Transverse colon (tissue), 4 donors: ENCODE results near the gene MBOAT1. TPM values are rescaled to one million over a fixed set of nuclear protein-coding genes. Genes with fewer than 3 reads are reported as not detected.

Experiments
- DNase-seq: peaks from one replicate; pipeline ENCODE4 v3.0.0-alpha.2; 2019
- H3K27ac ChIP-seq, 4 donors: fragments of 200-600 bp; sonication (generic); 2 replicates each; pipeline ENCODE4 v1.5.1; 2016 to 2018; ENCODE audit warnings: inconsistent platforms in 4 of 4
- H3K27me3 ChIP-seq: fragments of 200-600 bp; sonication (generic); 2 replicates; pipeline ENCODE4 v1.5.1; 2017; ENCODE audit warnings: inconsistent platforms
- H3K36me3 ChIP-seq, 4 donors: fragments of 200-600 bp; sonication (generic); 2 replicates each; pipeline ENCODE4 v1.5.1; 2017 to 2019; ENCODE audit warnings: inconsistent platforms in 4 of 4
- H3K4me1 ChIP-seq, 4 donors: fragments of 200-600 bp; sonication (generic); 2 replicates each; pipeline ENCODE4 v1.5.1; 2017 to 2020; ENCODE audit warnings: inconsistent platforms in 4 of 4
- H3K4me3 ChIP-seq, 4 donors: fragments of 200-600 bp; sonication (generic); 1 replicate in 1 of 4; 2 replicates in 3 of 4; pipeline versions ENCODE4 v1.5.1 to v1.6.1; 2017 to 2019; ENCODE audit warnings: inconsistent platforms in 4 of 4
- H3K9me3 ChIP-seq, 2 donors: fragments of 200-600 bp; sonication (generic); 2 replicates each; pipeline ENCODE4 v1.5.1; 2017 to 2019; ENCODE audit warnings: inconsistent platforms in 2 of 2
- EP300 ChIP-seq: sonication (generic); formaldehyde crosslinking; IDR thresholded peaks from one replicate; pipeline ENCODE4 v1.6.1; 2017; ENCODE audit warnings: antibody characterized with exemption, low read depth
- POLR2A ChIP-seq: fragments of 450-650 bp; IDR thresholded peaks from one replicate; pipeline ENCODE4 v1.6.1; 2016; ENCODE audit warnings: antibody characterized with exemption, mild to moderate bottlenecking, moderate library complexity
- POLR2AphosphoS5 ChIP-seq, 3 donors: sonication (generic); formaldehyde crosslinking; IDR thresholded peaks; one replicate each; pipeline ENCODE4 v1.6.1; 2016; ENCODE audit warnings: antibody characterized with exemption in 3 of 3
- WGBS, 2 donors: methylation state at CpG; one replicate each; pipeline ENCODE4 v1.1.5; 2018; ENCODE audit warnings: low coverage in 1 of 2; 5-methylcytosine and 5-hydroxymethylcytosine counted together
- in situ Hi-C, 4 donors: fragments of 200-750 bp; cut with MboI; loops; one replicate each; pipeline versions ENCODE4 v1.15.0 to v1.15.1; 2017; ENCODE audit warnings: low sequenced_read_pairs in 3 of 4, low pct_ligation_motif_present in 1 of 4, low pct_unique_long_range_greater_than_20kb in 1 of 4
- intact Hi-C: fragments of 100-400 bp; cut with DNase I; formaldehyde crosslinking; loops from one replicate; pipeline ENCODE4 v1.15.1; 2023; ENCODE audit warnings: low total_unique reads
- total RNA-seq, 4 donors: library from RNA; depleted of rRNA; stranded (reverse); fragments of >200 nt; gene quantifications; one replicate each; pipeline ENCODE4 v1.1.0, GENCODE V29; 2016
- TF ChIP-seq, protein P1 (sequence below), 5 experiments: fragments of 200-600 bp in 3 of 5; fragments of 450-650 bp in 2 of 5; sonication (generic) in 3 of 5; IDR thresholded peaks; 1 replicate in 2 of 5; 2 replicates in 3 of 5; pipeline ENCODE4 v1.5.1; 2016 to 2017; ENCODE audit warnings: antibody characterized with exemption in 5 of 5, inconsistent platforms in 3 of 5, mild to moderate bottlenecking in 2 of 5, moderate library complexity in 1 of 5

The MBOAT1 gene
- total RNA-seq, 4 donors from 2014 or later, result 10.3 to 85.3 (median 66.5) TPM

DNA sequence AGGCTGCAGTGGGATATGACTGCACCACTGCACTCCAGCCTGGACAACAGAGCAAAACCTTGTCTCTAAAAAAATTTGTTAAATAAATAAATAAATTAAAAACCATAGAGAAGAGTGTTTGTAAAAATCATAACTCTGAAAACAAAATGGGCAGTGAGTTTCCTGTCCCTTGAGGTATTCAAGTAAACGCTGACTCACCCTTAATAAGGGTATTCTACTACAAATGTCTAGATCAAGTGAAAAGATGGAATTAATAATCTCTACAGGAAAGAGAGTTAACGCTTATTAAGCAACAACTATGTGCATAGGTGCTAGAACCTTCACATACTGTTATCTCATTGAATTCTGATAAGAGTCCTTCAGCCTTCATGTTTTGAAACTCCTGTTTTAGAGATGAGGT is 19.9 kb upstream of the MBOAT1 start:
- Histone ChIP-seq H3K27ac (no peak overlapping the region), H3K36me3 (no peaks in the 10 kb centered on the region), H3K4me3 (no peak overlapping the region), H3K27me3 (no peaks in the 10 kb centered on the region), H3K4me1 (peaks cover 0 to 24% (median 5%) of the 10 kb centered on the region in 4 donors), H3K9me3 (no peaks in the 10 kb centered on the region)
- WGBS, 2 donors, result 86 to 96% methylated on average over 2 of the region's 2 CpGs
- no peak for DNase-seq
- intact Hi-C loops (no loop called here), in situ Hi-C loops (no loop called here)
- no peak for TF ChIP-seq POLR2AphosphoS5 (IDR thresholded peaks at IDR 0.05)
- TF ChIP-seq POLR2A, result no peak
- TF ChIP-seq, protein P1, sequence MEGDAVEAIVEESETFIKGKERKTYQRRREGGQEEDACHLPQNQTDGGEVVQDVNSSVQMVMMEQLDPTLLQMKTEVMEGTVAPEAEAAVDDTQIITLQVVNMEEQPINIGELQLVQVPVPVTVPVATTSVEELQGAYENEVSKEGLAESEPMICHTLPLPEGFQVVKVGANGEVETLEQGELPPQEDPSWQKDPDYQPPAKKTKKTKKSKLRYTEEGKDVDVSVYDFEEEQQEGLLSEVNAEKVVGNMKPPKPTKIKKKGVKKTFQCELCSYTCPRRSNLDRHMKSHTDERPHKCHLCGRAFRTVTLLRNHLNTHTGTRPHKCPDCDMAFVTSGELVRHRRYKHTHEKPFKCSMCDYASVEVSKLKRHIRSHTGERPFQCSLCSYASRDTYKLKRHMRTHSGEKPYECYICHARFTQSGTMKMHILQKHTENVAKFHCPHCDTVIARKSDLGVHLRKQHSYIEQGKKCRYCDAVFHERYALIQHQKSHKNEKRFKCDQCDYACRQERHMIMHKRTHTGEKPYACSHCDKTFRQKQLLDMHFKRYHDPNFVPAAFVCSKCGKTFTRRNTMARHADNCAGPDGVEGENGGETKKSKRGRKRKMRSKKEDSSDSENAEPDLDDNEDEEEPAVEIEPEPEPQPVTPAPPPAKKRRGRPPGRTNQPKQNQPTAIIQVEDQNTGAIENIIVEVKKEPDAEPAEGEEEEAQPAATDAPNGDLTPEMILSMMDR (IDR thresholded peaks at IDR 0.05), result no peak
- no peak for TF ChIP-seq EP300

DNA sequence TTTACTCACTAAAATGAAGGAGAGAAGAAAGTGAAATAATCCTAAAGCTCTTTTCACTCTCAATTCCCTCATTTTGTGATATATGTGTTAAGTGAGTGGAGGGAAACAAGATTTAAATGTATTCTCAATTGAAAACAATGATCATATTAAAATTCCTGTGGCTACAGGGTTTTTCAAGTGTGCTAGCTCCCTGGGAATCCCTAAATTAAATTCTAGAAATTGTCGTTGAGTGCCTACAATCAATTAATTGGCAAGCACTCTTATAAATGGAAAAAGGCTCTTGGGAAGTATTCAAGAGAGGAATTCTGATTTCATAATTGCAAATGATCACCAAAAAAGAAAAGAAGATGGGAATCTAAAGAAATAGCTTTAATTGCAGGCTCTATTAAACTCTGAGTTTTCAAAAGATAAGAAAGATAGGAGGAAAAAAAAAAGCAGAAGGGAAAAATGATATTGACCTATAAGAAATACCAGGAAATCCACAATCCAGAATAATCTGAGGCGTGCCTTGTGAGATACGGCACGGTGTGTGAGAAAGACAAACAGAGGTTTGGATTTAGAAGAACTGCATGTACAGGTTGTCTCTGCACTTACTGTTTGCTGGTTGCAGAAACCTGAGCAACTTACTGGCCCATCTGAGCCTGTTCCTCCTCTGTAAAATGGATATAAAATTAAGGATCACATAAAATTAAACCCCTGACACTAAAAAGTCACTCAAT is 18.3 kb upstream of the MBOAT1 start:
- Histone ChIP-seq H3K27ac (peak overlapping the region; percentile 29 to 52 (median 34)), H3K36me3 (no peaks in the 10 kb centered on the region), H3K27me3 (no peaks in the 10 kb centered on the region), H3K4me3 (no peak overlapping the region), H3K4me1 (peaks cover 0 to 15% (median 3%) of the 10 kb centered on the region in 4 donors), H3K9me3 (no peaks in the 10 kb centered on the region)
- in situ Hi-C loops, result no loop called here
- WGBS, 2 donors, result 65 to 77% methylated on average over 4 of the region's 4 CpGs
- TF ChIP-seq POLR2AphosphoS5 (IDR thresholded peaks at IDR 0.05), result no peak
- DNase-seq, result no peak
- intact Hi-C loops, result no loop called here

DNA sequence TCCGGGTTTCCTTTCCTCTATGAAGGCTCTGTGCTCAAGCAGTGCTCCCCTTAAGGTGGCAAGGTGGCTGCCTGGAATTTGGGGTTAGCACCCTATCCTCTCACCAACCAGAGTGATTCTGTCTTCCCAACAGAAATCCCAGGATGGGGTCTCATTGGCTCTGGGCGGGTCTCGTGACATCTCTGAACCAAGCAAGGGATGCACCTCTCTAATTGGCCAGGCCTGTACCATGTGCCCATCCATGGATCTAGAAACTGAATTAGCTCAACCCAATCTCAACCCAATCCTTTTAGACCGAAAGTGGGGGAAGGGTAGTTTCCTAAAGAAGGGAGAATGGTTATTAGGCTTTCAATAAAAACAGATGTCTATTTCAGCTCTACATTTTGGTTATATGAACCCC is 17.6 kb upstream of the MBOAT1 start:
- in situ Hi-C loops (no loop called here), intact Hi-C loops (no loop called here)
- whole genome bisulfite sequencing, 2 donors, result 99 to 100% methylated on average over 2 to 4 of the region's 4 CpGs
- H3K9me3 ChIP-seq, result no peaks in the 10 kb centered on the region
- peaks cover 0 to 15% (median 3%) of the 10 kb centered on the region in 4 donors for H3K4me1 ChIP-seq
- no peak overlapping the region for H3K4me3 ChIP-seq
- TF ChIP-seq EP300 (no peak), POLR2A (no peak), POLR2AphosphoS5 (IDR thresholded peaks at IDR 0.05) (no peak)
- TF ChIP-seq, protein P1 (IDR thresholded peaks at IDR 0.05), result no peak
- no peak for DNase-seq
- no peak overlapping the region for H3K27ac ChIP-seq
- no peaks in the 10 kb centered on the region for H3K27me3 ChIP-seq
- no peaks in the 10 kb centered on the region for H3K36me3 ChIP-seq

DNA sequence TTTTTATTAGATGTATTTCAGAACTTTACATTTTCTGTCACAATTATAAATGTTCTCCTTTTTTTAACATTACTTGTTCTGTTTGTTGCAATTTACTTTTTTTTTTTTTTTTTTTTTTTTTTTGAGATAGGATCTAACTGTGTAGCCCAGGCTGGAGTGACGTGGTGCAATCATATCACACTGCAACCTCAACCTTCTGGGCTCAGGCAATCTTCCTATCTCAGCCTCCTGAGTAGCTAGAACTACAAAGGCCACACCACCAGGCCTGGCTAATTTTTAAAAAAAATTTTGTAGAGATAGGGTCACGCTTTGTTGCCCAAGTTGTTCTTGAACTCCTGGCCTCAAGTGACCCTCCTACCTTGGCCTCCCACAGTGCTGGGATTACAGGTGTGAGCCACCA is 15.1 kb upstream of the MBOAT1 start:
- TF ChIP-seq POLR2A (no peak), EP300 (no peak), POLR2AphosphoS5 (IDR thresholded peaks at IDR 0.05) (no peak)
- TF ChIP-seq, protein P1 (IDR thresholded peaks at IDR 0.05), result no peak
- no peak for DNase-seq
- intact Hi-C loops, result no loop called here

DNA sequence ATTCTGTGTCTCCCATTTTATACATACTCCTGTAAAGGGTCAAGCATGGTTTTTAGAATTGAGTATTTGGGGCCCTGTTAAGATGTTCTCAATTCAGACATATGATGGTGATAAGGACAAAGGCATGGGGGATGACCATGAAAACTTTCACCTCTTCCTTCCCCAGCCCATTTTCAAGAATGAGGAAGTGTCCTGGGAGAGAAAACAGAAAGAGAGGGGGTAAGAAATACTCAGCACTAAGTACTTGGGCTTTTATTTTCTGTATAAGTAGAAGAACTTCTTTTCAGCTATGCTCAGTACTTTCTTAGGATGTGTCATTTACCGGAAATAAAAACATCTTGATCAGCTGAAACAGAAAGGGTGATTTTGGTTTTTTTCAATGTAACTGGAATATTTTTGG is 10.9 kb upstream of the MBOAT1 start:
- no peaks in the 10 kb centered on the region for H3K9me3 ChIP-seq
- peaks cover 0 to 25% (median 8%) of the 10 kb centered on the region in 4 donors for H3K4me1 ChIP-seq
- DNase-seq, result no peak
- intact Hi-C loops (no loop called here), in situ Hi-C loops (no loop called here)
- no peak for TF ChIP-seq EP300
- no peak for TF ChIP-seq POLR2A
- TF ChIP-seq, protein P1 (IDR thresholded peaks at IDR 0.05), result no peak
- no peak for TF ChIP-seq POLR2AphosphoS5 (IDR thresholded peaks at IDR 0.05)
- no peaks in the 10 kb centered on the region for H3K36me3 ChIP-seq
- H3K27ac ChIP-seq, result peak overlapping the region in 2 of 4 donors; percentile 4 to 40
- no peaks in the 10 kb centered on the region for H3K27me3 ChIP-seq
- H3K4me3 ChIP-seq, result no peak overlapping the region
- 73 to 98% methylated on average over 1 of the region's 1 CpG for WGBS, 2 donors

More for the DNA sequence above, 15.1 kb upstream of the MBOAT1 start:
- Histone ChIP-seq H3K9me3 (no peaks in the 10 kb centered on the region), H3K27me3 (no peaks in the 10 kb centered on the region), H3K4me3 (no peak overlapping the region), H3K4me1 (peaks cover 0 to 15% (median 3%) of the 10 kb centered on the region in 4 donors), H3K27ac (no peak overlapping the region), H3K36me3 (no peaks in the 10 kb centered on the region)
- 90 to 100% methylated on average over 2 of the region's 2 CpGs for WGBS, 2 donors
- in situ Hi-C loops, result no loop called here
